ENCODE measurements around the gene PARVB. TPM values are rescaled to one million over a fixed set of nuclear protein-coding genes. Genes with fewer than 3 reads are reported as not detected.

Gene PARVB
- total RNA-seq, 6 experiments from 2014 or later: 36.5 to 44.2 (median 38.9) TPM

DNA sequence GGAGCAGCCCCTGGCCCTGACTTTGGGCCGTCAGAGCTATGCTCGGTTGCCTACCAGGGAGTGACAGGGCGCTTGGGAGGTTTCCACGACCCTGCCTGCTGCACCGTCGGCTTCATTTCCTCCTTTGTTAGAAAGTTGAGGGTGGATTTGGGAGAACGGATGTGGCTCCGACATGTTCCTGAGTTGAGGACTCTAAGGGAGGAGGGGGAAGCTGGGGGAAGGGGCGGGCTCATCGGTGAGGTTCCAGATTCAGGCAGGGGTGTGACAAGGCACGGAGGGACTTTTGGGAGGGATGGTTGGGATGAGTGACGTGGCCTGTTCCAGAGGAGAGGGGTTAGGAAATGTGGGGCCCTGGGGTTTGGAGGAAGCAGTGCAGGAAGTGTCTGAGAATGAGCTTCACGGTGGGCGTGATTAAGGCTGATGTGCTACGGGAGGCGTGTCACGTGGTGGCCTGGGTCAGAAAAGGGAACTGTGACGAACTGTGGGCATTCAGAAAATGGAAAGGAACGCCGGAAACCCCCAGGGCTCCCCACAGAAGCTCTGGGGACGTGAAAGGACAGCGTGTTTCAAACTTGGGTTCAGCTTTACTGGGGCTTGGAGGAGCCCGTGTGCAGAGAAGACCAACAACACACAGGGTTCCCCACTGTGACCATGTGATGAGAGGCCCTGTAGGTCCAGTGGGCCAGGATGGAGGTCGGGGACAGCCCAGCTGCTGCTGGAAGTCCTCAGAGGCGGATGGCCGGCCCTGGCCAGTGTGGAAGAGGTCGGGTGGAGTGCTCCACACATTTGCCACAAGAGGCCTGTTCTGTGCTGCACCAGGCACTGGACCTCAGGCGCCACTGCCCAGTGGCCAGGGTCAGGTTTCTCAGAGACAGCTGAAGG is 2.8 kb downstream of the PARVB start:
- no peaks in the 10 kb centered on the region for H3K9me3 Mint-ChIP-seq
- no peaks in the 10 kb centered on the region for H3K36me3 Mint-ChIP-seq (ENCODE audit: low read depth)
- H3K27ac Mint-ChIP-seq: no peak overlapping the region
- TF ChIP-seq, protein P1, sequence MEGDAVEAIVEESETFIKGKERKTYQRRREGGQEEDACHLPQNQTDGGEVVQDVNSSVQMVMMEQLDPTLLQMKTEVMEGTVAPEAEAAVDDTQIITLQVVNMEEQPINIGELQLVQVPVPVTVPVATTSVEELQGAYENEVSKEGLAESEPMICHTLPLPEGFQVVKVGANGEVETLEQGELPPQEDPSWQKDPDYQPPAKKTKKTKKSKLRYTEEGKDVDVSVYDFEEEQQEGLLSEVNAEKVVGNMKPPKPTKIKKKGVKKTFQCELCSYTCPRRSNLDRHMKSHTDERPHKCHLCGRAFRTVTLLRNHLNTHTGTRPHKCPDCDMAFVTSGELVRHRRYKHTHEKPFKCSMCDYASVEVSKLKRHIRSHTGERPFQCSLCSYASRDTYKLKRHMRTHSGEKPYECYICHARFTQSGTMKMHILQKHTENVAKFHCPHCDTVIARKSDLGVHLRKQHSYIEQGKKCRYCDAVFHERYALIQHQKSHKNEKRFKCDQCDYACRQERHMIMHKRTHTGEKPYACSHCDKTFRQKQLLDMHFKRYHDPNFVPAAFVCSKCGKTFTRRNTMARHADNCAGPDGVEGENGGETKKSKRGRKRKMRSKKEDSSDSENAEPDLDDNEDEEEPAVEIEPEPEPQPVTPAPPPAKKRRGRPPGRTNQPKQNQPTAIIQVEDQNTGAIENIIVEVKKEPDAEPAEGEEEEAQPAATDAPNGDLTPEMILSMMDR (IDR thresholded peaks at IDR 0.05): no peak
- no peak for DNase-seq
- peaks cover 4% of the 10 kb centered on the region for H3K27me3 Mint-ChIP-seq (ENCODE audit: insufficient read depth)
- H3K4me1 Mint-ChIP-seq (ENCODE audit: low read depth): peaks cover 22% of the 10 kb centered on the region
- H3K4me3 Mint-ChIP-seq: no peak overlapping the region

DNA sequence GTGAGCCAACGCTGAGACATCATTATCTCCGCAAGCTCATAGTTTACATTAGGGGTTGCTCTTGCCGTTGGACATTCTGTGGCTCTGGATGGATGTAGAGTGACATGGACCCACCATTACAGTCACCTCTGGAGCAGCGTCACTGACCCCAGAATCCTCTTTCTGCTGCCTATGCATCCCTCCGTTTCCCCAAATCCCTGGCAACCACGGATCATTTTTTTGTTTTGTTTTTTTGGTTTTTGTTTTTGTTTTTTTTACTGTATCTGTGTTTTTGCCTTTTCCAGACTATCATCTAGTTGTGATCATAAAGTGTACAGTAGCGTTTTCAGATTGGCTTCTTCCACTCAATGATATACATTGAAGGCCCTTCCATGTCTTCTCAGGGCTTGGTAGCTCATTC is 4.0 kb downstream of the PARVB start:
- DNase-seq: no peak
- no peaks in the 10 kb centered on the region for H3K9me3 Mint-ChIP-seq
- no peak overlapping the region for H3K4me3 Mint-ChIP-seq
- H3K4me1 Mint-ChIP-seq (ENCODE audit: low read depth): peaks cover 15% of the 10 kb centered on the region
- no peaks in the 10 kb centered on the region; the same call in none of the 2 replicates for H3K27me3 Mint-ChIP-seq (ENCODE audit: insufficient read depth)
- no peak overlapping the region for H3K27ac Mint-ChIP-seq
- TF ChIP-seq, protein P1 (IDR thresholded peaks at IDR 0.05): no peak
- no peaks in the 10 kb centered on the region for H3K36me3 Mint-ChIP-seq (ENCODE audit: low read depth)

DNA sequence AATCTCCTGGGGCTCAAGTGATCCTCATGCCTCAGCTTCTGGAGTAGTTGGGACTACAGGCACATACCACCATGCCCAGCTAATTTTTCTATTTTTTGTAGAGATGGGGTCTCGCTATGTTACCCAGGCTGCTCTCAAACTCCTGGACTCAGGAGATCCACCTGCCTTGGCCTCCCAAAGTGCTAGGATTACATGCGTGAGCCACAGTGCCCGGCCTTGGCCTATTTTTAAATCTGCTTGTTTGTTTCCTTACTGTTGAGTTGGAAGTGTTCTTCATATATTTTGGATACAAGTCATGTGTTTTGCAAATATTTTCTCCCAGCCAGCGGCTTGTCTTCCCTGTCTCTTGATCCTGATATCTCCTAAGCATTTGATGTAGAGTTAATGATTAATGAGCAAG is 5.0 kb downstream of the PARVB start:
- Mint-ChIP-seq H3K4me3 (no peak overlapping the region), H3K4me1 (ENCODE audit: low read depth) (peaks cover 10% of the 10 kb centered on the region; the same call in 1 of the 2 replicates), H3K27me3 (ENCODE audit: insufficient read depth) (no peaks in the 10 kb centered on the region; the same call in none of the 2 replicates), H3K36me3 (ENCODE audit: low read depth) (no peaks in the 10 kb centered on the region), H3K27ac (no peak overlapping the region), H3K9me3 (no peaks in the 10 kb centered on the region)
- no peak for DNase-seq
- TF ChIP-seq, protein P1 (IDR thresholded peaks at IDR 0.05): no peak

DNA sequence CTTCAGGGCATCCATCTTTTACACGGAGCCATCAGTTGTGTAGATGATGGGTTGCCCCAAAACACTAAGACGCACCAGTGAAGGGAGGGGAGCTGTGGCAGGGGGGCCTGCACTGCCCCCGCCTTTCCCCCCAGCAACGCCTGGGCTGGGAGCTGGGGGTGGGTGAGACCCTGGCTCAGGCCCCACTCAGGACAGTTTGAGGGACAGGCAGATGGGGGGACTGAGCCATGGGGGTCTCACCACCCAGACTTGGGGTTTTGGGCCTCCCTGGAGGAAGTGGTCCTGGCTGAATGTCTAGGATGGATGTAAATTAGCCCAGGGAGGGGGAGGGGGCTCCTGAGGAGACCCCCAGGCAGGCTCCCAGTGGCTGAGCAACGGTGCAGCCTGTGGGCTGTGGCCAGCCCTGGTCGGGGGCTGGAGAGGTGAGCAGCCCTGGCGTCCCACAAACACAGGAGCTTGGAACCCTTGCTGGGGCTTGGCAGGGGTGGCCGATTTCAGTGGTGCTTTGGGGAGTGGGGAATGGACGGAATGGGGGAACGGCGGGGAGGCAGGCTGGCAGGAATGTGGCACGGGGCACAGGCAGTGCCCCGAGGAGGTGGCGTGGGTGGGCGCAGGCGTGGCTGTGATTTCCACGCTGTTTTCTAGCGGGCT is 6.1 kb downstream of the PARVB start:
- H3K36me3 Mint-ChIP-seq (ENCODE audit: low read depth): no peaks in the 10 kb centered on the region
- peaks cover 6% of the 10 kb centered on the region; the same call in 1 of the 2 replicates for H3K4me1 Mint-ChIP-seq (ENCODE audit: low read depth)
- H3K4me3 Mint-ChIP-seq: no peak overlapping the region
- H3K9me3 Mint-ChIP-seq: no peaks in the 10 kb centered on the region
- TF ChIP-seq, protein P1 (IDR thresholded peaks at IDR 0.05): no peak
- no peaks in the 10 kb centered on the region; the same call in none of the 2 replicates for H3K27me3 Mint-ChIP-seq (ENCODE audit: insufficient read depth)
- H3K27ac Mint-ChIP-seq: no peak overlapping the region
- no peak for DNase-seq

DNA sequence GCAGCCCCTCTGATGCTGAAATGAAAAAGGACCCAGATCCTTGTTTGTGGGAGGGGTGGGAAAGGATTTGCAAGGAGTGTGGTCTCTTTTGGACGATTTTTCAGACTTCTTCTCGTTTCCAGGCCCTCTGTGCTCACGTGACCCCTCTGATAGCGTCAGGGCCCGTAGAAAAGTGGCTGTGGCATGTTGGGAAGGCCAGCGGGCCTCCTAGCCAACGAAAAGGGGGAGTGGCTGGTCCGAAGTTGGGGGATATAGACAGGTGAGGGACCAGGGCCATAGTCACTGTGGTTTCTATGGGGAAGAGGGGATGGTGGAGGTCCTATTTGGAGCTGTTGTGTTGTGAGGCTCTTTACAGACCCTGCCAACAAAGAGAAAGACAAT is 6.6 kb downstream of the PARVB start:
- no peak overlapping the region for H3K27ac Mint-ChIP-seq
- no peak for DNase-seq
- H3K36me3 Mint-ChIP-seq (ENCODE audit: low read depth): no peaks in the 10 kb centered on the region
- no peak overlapping the region for H3K4me3 Mint-ChIP-seq
- H3K27me3 Mint-ChIP-seq (ENCODE audit: insufficient read depth): no peaks in the 10 kb centered on the region; the same call in 1 of the 2 replicates
- H3K4me1 Mint-ChIP-seq (ENCODE audit: low read depth): peaks cover 1% of the 10 kb centered on the region; the same call in 1 of the 2 replicates
- TF ChIP-seq, protein P1 (IDR thresholded peaks at IDR 0.05): no peak
- no peaks in the 10 kb centered on the region for H3K9me3 Mint-ChIP-seq

Data from HFFc6 (cell line).